Measurements from ENCODE around the gene CCDC112. TPM values are rescaled to one million over a fixed set of nuclear protein-coding genes. Genes with fewer than 3 reads are reported as not detected.

The CCDC112 gene
- total RNA-seq, 4 donors from 2014 or later = 3.7 to 5.7 (median 4.9) TPM

GRCh38 chr5:115320515-115320914 lies 24.1 kb upstream of the CCDC112 start:
- H3K4me3 ChIP-seq (ENCODE audit: low read depth, poor library complexity, severe bottlenecking) = no peak overlapping the region
- intact Hi-C loops (cut with DNase I; ENCODE audit: low total_unique reads) = no loop called here
- no peak for TF ChIP-seq CTCF (IDR thresholded peaks at IDR 0.05)
- no peak for TF ChIP-seq POLR2A (IDR thresholded peaks at IDR 0.05)
- DNase-seq (ENCODE audit: low spot score in 2 of 2) = no peak
- WGBS, 2 donors = 70 to 76% methylated on average over 1 of the region's 1 CpG

GRCh38 chr5:115320006-115320405 lies 23.6 kb upstream of the CCDC112 start:
- no peak overlapping the region for H3K4me3 ChIP-seq (ENCODE audit: low read depth, poor library complexity, severe bottlenecking)
- intact Hi-C loops (cut with DNase I; ENCODE audit: low total_unique reads) = no loop called here
- DNase-seq (ENCODE audit: low spot score in 2 of 2) = no peak
- WGBS, 2 donors = 84 to 91% methylated on average over 3 of the region's 3 CpGs
- TF ChIP-seq POLR2A (IDR thresholded peaks at IDR 0.05) (no peak), CTCF (IDR thresholded peaks at IDR 0.05) (no peak)

GRCh38 chr5:115319007-115319406 lies 22.6 kb upstream of the CCDC112 start:
- DNase-seq (ENCODE audit: low spot score in 2 of 2) = no peak
- TF ChIP-seq CTCF (IDR thresholded peaks at IDR 0.05) (no peak), POLR2A (IDR thresholded peaks at IDR 0.05) (no peak)
- WGBS, 2 donors = 0% methylated on average over 1 of the region's 1 CpG
- intact Hi-C loops (cut with DNase I; ENCODE audit: low total_unique reads) = no loop called here
- no peak overlapping the region for H3K4me3 ChIP-seq (ENCODE audit: low read depth, poor library complexity, severe bottlenecking)

GRCh38 chr5:115317736-115318135 lies 21.3 kb upstream of the CCDC112 start:
- WGBS, 2 donors = 59% methylated on average over 1 of the region's 1 CpG
- DNase-seq (ENCODE audit: low spot score in 2 of 2) = no peak
- H3K4me3 ChIP-seq (ENCODE audit: low read depth, poor library complexity, severe bottlenecking) = no peak overlapping the region
- intact Hi-C loops (cut with DNase I; ENCODE audit: low total_unique reads) = no loop called here
- TF ChIP-seq POLR2A (IDR thresholded peaks at IDR 0.05) (no peak), CTCF (IDR thresholded peaks at IDR 0.05) (no peak)

- no peak for TF ChIP-seq POLR2A (IDR thresholded peaks at IDR 0.05)
- no peak for TF ChIP-seq CTCF (IDR thresholded peaks at IDR 0.05)
- intact Hi-C loops (cut with DNase I; ENCODE audit: low total_unique reads) = no loop called here
- no peak for DNase-seq (ENCODE audit: low spot score in 2 of 2)
- no peak overlapping the region for H3K4me3 ChIP-seq (ENCODE audit: low read depth, poor library complexity, severe bottlenecking)
Observed at GRCh38 chr5:115317320-115317719, 20.9 kb upstream of the CCDC112 start.

GRCh38 chr5:115313632-115314031 lies 17.2 kb upstream of the CCDC112 start:
- intact Hi-C loops (cut with DNase I; ENCODE audit: low total_unique reads) = loop anchor here (5.0 kb wide), 1 partner anchor 274 kb away; no protein-coding TSS in a partner anchor
- no peak for TF ChIP-seq POLR2A (IDR thresholded peaks at IDR 0.05)
- TF ChIP-seq CTCF (IDR thresholded peaks at IDR 0.05) = no peak
- no peak overlapping the region for H3K4me3 ChIP-seq (ENCODE audit: low read depth, poor library complexity, severe bottlenecking)
- DNase-seq (ENCODE audit: low spot score in 2 of 2) = no peak
- 91 to 96% methylated on average over 3 of the region's 3 CpGs for WGBS, 2 donors

All from lower leg skin (tissue), 4 donors.